Tibial nerve (tissue), 4 donors: ENCODE results near the gene AGPAT3. TPM values are rescaled to one million over a fixed set of nuclear protein-coding genes. Genes with fewer than 3 reads are reported as not detected.
A peak's percentile ranks its signal among the peaks of the same experiment; 100 is the strongest.

Experiments
- DNase-seq, 2 donors: peaks; one replicate each; pipeline ENCODE4 v3.0.0-alpha.2; 2019; ENCODE audit warnings: low spot score in 2 of 2
- H3K27ac ChIP-seq, 4 donors: fragments of 200-600 bp; sonication (generic) in 3 of 4; one replicate each; pipeline ENCODE4 v1.5.1; 2017 to 2019; ENCODE audit warnings: mild to moderate bottlenecking in 1 of 4
- H3K27me3 ChIP-seq, 2 donors: fragments of 200-600 bp; sonication (generic) in 1 of 2; one replicate each; pipeline versions ENCODE4 v1.5.1 to v1.6.0; 2017 to 2019
- H3K36me3 ChIP-seq, 3 donors: fragments of 200-600 bp; sonication (generic); one replicate each; pipeline ENCODE4 v1.5.1; 2018 to 2019
- H3K4me1 ChIP-seq, 4 donors: fragments of 200-600 bp; sonication (generic) in 3 of 4; one replicate each; pipeline ENCODE4 v1.5.1; 2017 to 2019
- H3K4me3 ChIP-seq, 4 donors: fragments of 200-600 bp; sonication (generic) in 3 of 4; one replicate each; pipeline ENCODE4 v1.5.1; 2017 to 2019; ENCODE audit warnings: mild to moderate bottlenecking in 1 of 4, moderate library complexity in 1 of 4
- H3K9me3 ChIP-seq, 4 donors: fragments of 200-600 bp; sonication (generic) in 3 of 4; one replicate each; pipeline ENCODE4 v1.5.1; 2017 to 2019
- EP300 ChIP-seq, 2 donors: sonication (generic); formaldehyde crosslinking; IDR thresholded peaks; one replicate each; pipeline ENCODE4 v1.6.1; 2017; ENCODE audit warnings: antibody characterized with exemption in 2 of 2, mild to moderate bottlenecking in 1 of 2
- POLR2A ChIP-seq, 2 donors: fragments of 450-650 bp; IDR thresholded peaks; one replicate each; pipeline ENCODE4 v1.6.1; 2017; ENCODE audit warnings: antibody characterized with exemption in 2 of 2, mild to moderate bottlenecking in 2 of 2, moderate library complexity in 2 of 2
- WGBS, 2 donors: methylation state at CpG; one replicate each; pipeline ENCODE4 v1.1.5; 2018; 5-methylcytosine and 5-hydroxymethylcytosine counted together
- total RNA-seq, 4 donors: library from RNA; depleted of rRNA; stranded (reverse); fragments of >200 nt; gene quantifications; one replicate each; pipeline ENCODE4 v1.1.0, GENCODE V29; 2016
- TF ChIP-seq, protein P1 (sequence below), 5 experiments: fragments of 200-600 bp in 3 of 5; fragments of 450-650 bp in 2 of 5; sonication (generic) in 3 of 5; IDR thresholded peaks; one replicate each; pipeline ENCODE4 v1.5.1; 2016 to 2019; ENCODE audit warnings: antibody characterized with exemption in 5 of 5, mild to moderate bottlenecking in 3 of 5, moderate library complexity in 2 of 5

AGPAT3 gene
- total RNA-seq, 4 donors from 2014 or later = 29.9 to 45.6 (median 36.4) TPM

DNA sequence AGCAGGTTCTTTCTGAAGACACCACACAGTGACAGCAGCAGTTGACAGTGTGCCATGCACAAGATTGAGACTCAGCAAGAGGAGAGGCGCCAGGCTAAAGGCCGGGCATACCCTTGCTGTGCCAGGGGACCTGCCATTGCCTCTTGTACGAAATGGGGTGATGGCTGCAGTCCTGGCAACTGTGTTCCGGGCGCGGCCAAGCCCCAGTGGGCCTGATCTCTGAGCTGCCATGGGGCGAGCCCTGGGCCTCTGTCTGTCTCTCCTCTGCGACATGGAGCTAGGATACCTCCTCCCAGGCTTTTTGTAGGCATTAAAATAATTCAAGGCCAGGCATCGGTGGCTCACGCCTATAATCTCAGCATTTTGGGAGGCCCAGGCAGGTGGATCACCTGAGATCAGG is 137.5 kb downstream of the AGPAT3 start:
- Histone ChIP-seq H3K36me3 (no peaks in the 10 kb centered on the region), H3K27me3 (no peaks in the 10 kb centered on the region), H3K4me3 (no peak overlapping the region), H3K9me3 (no peaks in the 10 kb centered on the region), H3K27ac (no peak overlapping the region), H3K4me1 (peaks cover 0 to 22% (median 12%) of the 10 kb centered on the region in 4 donors)
- TF ChIP-seq, protein P1, sequence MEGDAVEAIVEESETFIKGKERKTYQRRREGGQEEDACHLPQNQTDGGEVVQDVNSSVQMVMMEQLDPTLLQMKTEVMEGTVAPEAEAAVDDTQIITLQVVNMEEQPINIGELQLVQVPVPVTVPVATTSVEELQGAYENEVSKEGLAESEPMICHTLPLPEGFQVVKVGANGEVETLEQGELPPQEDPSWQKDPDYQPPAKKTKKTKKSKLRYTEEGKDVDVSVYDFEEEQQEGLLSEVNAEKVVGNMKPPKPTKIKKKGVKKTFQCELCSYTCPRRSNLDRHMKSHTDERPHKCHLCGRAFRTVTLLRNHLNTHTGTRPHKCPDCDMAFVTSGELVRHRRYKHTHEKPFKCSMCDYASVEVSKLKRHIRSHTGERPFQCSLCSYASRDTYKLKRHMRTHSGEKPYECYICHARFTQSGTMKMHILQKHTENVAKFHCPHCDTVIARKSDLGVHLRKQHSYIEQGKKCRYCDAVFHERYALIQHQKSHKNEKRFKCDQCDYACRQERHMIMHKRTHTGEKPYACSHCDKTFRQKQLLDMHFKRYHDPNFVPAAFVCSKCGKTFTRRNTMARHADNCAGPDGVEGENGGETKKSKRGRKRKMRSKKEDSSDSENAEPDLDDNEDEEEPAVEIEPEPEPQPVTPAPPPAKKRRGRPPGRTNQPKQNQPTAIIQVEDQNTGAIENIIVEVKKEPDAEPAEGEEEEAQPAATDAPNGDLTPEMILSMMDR (IDR thresholded peaks at IDR 0.05) = no peak
- TF ChIP-seq EP300 (IDR thresholded peaks at IDR 0.05) = no peak
- WGBS, 2 donors = 95 to 97% methylated on average over 9 to 10 of the region's 10 CpGs
- DNase-seq = no peak

DNA sequence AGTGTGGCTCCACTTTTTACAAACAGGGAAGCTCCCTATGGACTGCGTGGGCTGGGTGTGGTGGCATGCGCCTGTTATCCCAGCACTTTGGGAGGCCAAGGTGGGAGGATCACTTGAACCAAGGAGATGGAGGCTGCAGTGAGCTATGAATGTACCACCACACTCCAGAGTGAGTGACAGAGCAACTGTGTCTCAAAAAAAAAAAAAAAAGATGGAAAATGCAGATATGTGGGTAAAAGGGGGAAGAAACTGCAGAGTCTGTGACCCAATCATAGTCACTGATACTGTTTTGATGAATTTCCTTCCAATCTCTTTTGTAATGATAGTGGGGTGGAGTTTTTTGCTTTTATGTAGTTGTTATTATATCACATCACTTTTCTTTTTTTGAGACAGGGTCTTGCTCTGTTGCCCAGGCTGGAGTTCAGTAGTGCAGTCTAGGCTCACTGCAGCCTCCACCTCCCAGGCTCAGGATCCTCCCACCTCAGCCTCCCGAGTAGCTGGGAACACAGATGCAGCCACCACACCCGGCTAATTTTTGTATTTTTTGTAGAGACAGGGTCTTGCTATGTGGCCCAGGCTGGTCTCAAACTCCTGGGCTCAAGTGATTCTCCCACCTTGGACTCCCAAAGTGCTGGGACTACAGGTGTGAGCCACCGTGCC is 138.4 kb downstream of the AGPAT3 start:
- TF ChIP-seq, protein P1 (IDR thresholded peaks at IDR 0.05) = no peak
- TF ChIP-seq POLR2A (IDR thresholded peaks at IDR 0.05) (no peak), EP300 (IDR thresholded peaks at IDR 0.05) (no peak)
- DNase-seq = no peak

DNA sequence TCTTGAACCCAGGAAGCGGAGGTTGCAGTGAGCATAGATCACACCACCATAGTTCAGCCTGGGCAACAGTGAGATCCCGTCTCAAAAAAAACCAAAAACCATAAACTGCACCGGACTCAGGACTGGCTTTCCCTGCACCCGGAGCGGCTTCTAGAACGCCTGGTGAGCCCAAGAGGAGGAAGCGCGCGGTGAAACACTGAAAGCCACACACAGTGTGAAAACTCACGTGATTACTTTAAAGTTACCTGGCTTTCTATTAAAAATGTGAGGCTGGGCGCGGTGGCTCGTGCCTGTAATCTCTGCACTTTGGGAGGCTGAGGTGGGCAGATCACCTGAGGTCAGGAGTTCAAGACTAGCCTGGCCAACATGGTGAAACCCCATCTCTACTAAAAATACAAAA is 140.0 kb downstream of the AGPAT3 start:
- TF ChIP-seq EP300 (IDR thresholded peaks at IDR 0.05) (no peak), POLR2A (IDR thresholded peaks at IDR 0.05) (no peak)
- TF ChIP-seq, protein P1 (IDR thresholded peaks at IDR 0.05) = no peak
- no peaks in the 10 kb centered on the region for H3K9me3 ChIP-seq
- no peak for DNase-seq
- no peak overlapping the region for H3K4me3 ChIP-seq
- WGBS, 2 donors = 95 to 97% methylated on average over 13 of the region's 13 CpGs
- H3K4me1 ChIP-seq = peaks cover 0 to 22% (median 12%) of the 10 kb centered on the region in 4 donors
- no peaks in the 10 kb centered on the region for H3K27me3 ChIP-seq
- peak overlapping the region; percentile 2 to 94 (median 76) for H3K27ac ChIP-seq
- no peaks in the 10 kb centered on the region for H3K36me3 ChIP-seq

More for the DNA sequence above, 138.4 kb downstream of the AGPAT3 start:
- H3K27ac ChIP-seq = no peak overlapping the region
- H3K4me1 ChIP-seq = peaks cover 0 to 22% (median 12%) of the 10 kb centered on the region in 4 donors
- H3K9me3 ChIP-seq = no peaks in the 10 kb centered on the region
- no peaks in the 10 kb centered on the region for H3K36me3 ChIP-seq
- H3K4me3 ChIP-seq = no peak overlapping the region
- no peaks in the 10 kb centered on the region for H3K27me3 ChIP-seq
- 91 to 93% methylated on average over 5 of the region's 5 CpGs for WGBS, 2 donors

DNA sequence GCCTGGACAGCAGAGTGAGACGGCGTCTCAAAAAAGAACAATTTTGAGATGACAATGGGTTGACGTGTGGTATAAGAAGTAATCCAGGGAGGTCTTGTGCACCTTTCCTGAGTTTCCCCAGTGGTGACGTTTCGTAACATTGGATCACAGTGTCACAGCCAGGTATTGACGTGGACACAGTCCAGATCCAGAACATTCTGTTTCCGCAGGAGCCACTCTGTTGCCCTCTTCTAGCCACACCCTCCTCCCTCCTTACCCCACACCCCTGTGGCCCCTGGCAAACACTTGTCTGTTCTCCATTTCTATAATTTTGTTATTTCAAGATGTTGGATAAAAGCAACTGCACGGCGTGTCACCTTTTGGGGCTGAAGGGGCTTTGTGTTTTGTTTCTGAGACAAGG is 140.6 kb downstream of the AGPAT3 start:
- peak overlapping the region; percentile 69 to 94 (median 77) for H3K27ac ChIP-seq
- WGBS, 2 donors = 79 to 83% methylated on average over 9 of the region's 9 CpGs
- no peak for DNase-seq

More for the DNA sequence above, 140.6 kb downstream of the AGPAT3 start:
- TF ChIP-seq EP300 (IDR thresholded peaks at IDR 0.05) = no peak
- TF ChIP-seq, protein P1 (IDR thresholded peaks at IDR 0.05) = no peak
- no peak for TF ChIP-seq POLR2A (IDR thresholded peaks at IDR 0.05)
- H3K9me3 ChIP-seq = no peaks in the 10 kb centered on the region
- H3K4me3 ChIP-seq = no peak overlapping the region
- peaks cover 0 to 27% (median 12%) of the 10 kb centered on the region in 4 donors for H3K4me1 ChIP-seq
- no peaks in the 10 kb centered on the region for H3K36me3 ChIP-seq
- H3K27me3 ChIP-seq = no peaks in the 10 kb centered on the region
